GM13976 (cell line): Measurements from ENCODE around the gene MIPOL1.

Source experiments
- DNase-seq: peaks from one replicate; pipeline ENCODE4 v3.0.0; 2012; ENCODE audit warnings: low spot score
- CTCF ChIP-seq: IDR thresholded peaks from 2 replicates; pipeline ENCODE4 v1.5.1; 2012; ENCODE audit warnings: borderline replicate concordance, mild to moderate bottlenecking; ENCODE audit not compliant: insufficient read depth; ENCODE audit errors: extremely low read depth, missing control alignments, control extremely low read depth
- in situ Hi-C: fragments of 300-500 bp; cut with MboI; formaldehyde crosslinking; loops from one replicate; pipeline ENCODE4 v1.12.0; 2022; ENCODE audit warnings: low sequenced_read_pairs, mixed read lengths, inconsistent platforms; ENCODE audit not compliant: unreplicated experiment

The MIPOL1 gene

GRCh38 chr14:37411079-37411735, 213.5 kb downstream of the MIPOL1 start:
- no peak for DNase-seq
- in situ Hi-C loops, result no loop called here
- no peak for TF ChIP-seq CTCF

- DNase-seq, result no peak
- in situ Hi-C loops, result no loop called here
- TF ChIP-seq CTCF, result no peak
Measured at GRCh38 chr14:37413050-37413449, 215.3 kb downstream of the MIPOL1 start.

GRCh38 chr14:37413504-37414003, 215.8 kb downstream of the MIPOL1 start:
- no peak for DNase-seq
- TF ChIP-seq CTCF, result no peak
- in situ Hi-C loops, result no loop called here

GRCh38 chr14:37416264-37416663, 218.5 kb downstream of the MIPOL1 start:
- no peak for TF ChIP-seq CTCF
- in situ Hi-C loops, result no loop called here
- DNase-seq, result no peak

GRCh38 chr14:37417151-37417550, 219.4 kb downstream of the MIPOL1 start:
- DNase-seq, result no peak
- TF ChIP-seq CTCF, result no peak
- in situ Hi-C loops, result no loop called here

- DNase-seq, result no peak
- in situ Hi-C loops, result no loop called here
- no peak for TF ChIP-seq CTCF
Measured at GRCh38 chr14:37417833-37418232, 220.1 kb downstream of the MIPOL1 start.

GRCh38 chr14:37420622-37421021, 222.9 kb downstream of the MIPOL1 start:
- DNase-seq, result no peak
- TF ChIP-seq CTCF, result no peak

More at GRCh38 chr14:37420622-37421021, 222.9 kb downstream of the MIPOL1 start:
- in situ Hi-C loops, result no loop called here
